ENCODE data around the gene GALNT7. TPM values are rescaled to one million over a fixed set of nuclear protein-coding genes. Genes with fewer than 3 reads are reported as not detected.

The GALNT7 gene
- total RNA-seq, 1 experiment from 2014 or later = 16.8 TPM

DNA sequence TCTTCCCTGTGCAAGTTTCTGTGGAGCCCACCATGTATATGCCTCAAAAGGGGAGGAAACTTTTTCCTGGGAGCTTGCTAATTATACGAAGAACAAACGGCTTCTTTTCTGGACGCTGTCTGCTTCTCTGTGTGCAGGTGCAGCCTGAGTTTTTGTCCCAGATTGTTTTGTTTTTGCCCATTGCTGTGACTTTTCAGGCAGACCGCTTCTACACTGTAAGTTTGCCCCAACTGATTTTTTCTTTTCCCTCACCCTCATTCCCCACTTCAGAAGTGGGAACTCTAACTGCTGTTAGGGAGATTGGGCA, 113.6 kb downstream of the GALNT7 start:
- ChIA-PET POLR2A (no interaction called here), CTCF (no interaction called here)
- intact Hi-C loops (cut with micrococcal nuclease; ENCODE audit: unreplicated experiment) = no loop called here
- peaks cover 14% of the 10 kb centered on the region for H3K9me3 ChIP-seq
- no peaks in the 10 kb centered on the region for H3K4me1 Mint-ChIP-seq (ENCODE audit: low read depth, unreplicated experiment)
- H3K4me1 ChIP-seq = no peaks in the 10 kb centered on the region
- no peaks in the 10 kb centered on the region for H3K9me3 Mint-ChIP-seq (ENCODE audit: unreplicated experiment)
- H3K4me3 Mint-ChIP-seq (ENCODE audit: unreplicated experiment) = no peak overlapping the region
- H3K36me3 ChIP-seq (ENCODE audit: control insufficient read depth, insufficient read depth, low read length) = no peaks in the 10 kb centered on the region
- TF ChIP-seq, protein P1, sequence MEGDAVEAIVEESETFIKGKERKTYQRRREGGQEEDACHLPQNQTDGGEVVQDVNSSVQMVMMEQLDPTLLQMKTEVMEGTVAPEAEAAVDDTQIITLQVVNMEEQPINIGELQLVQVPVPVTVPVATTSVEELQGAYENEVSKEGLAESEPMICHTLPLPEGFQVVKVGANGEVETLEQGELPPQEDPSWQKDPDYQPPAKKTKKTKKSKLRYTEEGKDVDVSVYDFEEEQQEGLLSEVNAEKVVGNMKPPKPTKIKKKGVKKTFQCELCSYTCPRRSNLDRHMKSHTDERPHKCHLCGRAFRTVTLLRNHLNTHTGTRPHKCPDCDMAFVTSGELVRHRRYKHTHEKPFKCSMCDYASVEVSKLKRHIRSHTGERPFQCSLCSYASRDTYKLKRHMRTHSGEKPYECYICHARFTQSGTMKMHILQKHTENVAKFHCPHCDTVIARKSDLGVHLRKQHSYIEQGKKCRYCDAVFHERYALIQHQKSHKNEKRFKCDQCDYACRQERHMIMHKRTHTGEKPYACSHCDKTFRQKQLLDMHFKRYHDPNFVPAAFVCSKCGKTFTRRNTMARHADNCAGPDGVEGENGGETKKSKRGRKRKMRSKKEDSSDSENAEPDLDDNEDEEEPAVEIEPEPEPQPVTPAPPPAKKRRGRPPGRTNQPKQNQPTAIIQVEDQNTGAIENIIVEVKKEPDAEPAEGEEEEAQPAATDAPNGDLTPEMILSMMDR (IDR thresholded peaks at IDR 0.05; ENCODE audit: insufficient read depth in 1 of 2, low read depth in 1 of 2, low read length in 1 of 2, severe bottlenecking in 1 of 2, unreplicated experiment in 1 of 2) = no peak
- no peak overlapping the region for H3K27ac Mint-ChIP-seq (ENCODE audit: unreplicated experiment)
- H3K27me3 ChIP-seq (replicated peaks; ENCODE audit: control insufficient read depth, insufficient read depth, low read length) = no peaks in the 10 kb centered on the region
- no peaks in the 10 kb centered on the region for H3K36me3 Mint-ChIP-seq (ENCODE audit: insufficient read depth, unreplicated experiment)
- H3K4me3 ChIP-seq (ENCODE audit: low read depth, low read length) = no peak overlapping the region
- H3K27me3 Mint-ChIP-seq (ENCODE audit: insufficient read depth, unreplicated experiment) = no peaks in the 10 kb centered on the region
- no peak for DNase-seq
- no TSS peak for BruUV-seq (replicated peaks)

DNA sequence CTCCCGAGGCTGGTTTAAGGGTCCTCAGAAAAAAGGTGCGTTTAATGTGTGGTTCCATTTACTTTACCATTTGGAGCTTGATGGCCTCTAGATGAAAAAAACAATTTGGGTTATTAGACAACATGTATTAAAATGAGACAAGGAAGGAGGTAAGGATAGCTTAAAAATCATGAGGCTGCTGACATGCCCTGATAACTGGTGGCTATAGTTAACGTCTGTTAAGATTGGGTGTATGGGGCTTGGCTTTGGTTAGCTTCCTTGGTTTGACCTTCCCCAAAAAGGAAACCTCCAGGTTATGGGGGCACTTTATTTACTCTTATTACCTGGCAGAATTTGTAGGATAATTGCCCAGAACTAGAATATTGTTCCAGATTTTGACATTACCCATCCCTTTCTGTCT, 114.0 kb downstream of the GALNT7 start:
- H3K4me1 ChIP-seq = no peaks in the 10 kb centered on the region
- Mint-ChIP-seq H3K27me3 (ENCODE audit: insufficient read depth, unreplicated experiment) (no peaks in the 10 kb centered on the region), H3K9me3 (ENCODE audit: unreplicated experiment) (no peaks in the 10 kb centered on the region), H3K27ac (ENCODE audit: unreplicated experiment) (no peak overlapping the region), H3K4me3 (ENCODE audit: unreplicated experiment) (no peak overlapping the region), H3K36me3 (ENCODE audit: insufficient read depth, unreplicated experiment) (no peaks in the 10 kb centered on the region), H3K4me1 (ENCODE audit: low read depth, unreplicated experiment) (no peaks in the 10 kb centered on the region)
- TF ChIP-seq, protein P1 (IDR thresholded peaks at IDR 0.05; ENCODE audit: insufficient read depth in 1 of 2, low read depth in 1 of 2, low read length in 1 of 2, severe bottlenecking in 1 of 2, unreplicated experiment in 1 of 2) = no peak
- peaks cover 14% of the 10 kb centered on the region for H3K9me3 ChIP-seq
- ChIA-PET CTCF (no interaction called here), POLR2A (no interaction called here)
- H3K36me3 ChIP-seq (ENCODE audit: control insufficient read depth, insufficient read depth, low read length) = no peaks in the 10 kb centered on the region
- BruUV-seq (replicated peaks) = no TSS peak
- no peak overlapping the region for H3K4me3 ChIP-seq (ENCODE audit: low read depth, low read length)
- DNase-seq = no peak
- no peaks in the 10 kb centered on the region for H3K27me3 ChIP-seq (replicated peaks; ENCODE audit: control insufficient read depth, insufficient read depth, low read length)
- intact Hi-C loops (cut with micrococcal nuclease; ENCODE audit: unreplicated experiment) = no loop called here

DNA sequence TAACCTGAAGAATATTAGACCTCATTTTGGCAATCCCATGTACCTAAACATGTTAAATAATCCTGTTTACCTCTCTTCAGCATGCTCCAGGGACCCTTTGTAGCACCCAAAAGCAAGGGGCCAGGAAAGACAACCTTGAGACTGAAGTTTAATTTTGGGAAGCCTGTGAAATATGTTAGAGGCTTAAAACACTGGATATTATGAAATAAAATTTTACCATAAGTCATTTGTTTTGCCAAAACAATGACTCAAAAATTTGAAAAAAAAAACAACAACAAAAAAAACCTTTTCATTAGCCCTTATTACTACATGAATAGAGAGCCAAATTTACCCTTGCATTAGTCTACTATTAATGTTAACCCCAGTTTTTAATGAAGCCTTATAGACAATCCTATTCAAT, 115.9 kb downstream of the GALNT7 start:
- no TSS peak for BruUV-seq (replicated peaks)
- H3K4me1 ChIP-seq = peaks cover 7% of the 10 kb centered on the region; the same call in 1 of the 2 replicates
- H3K9me3 ChIP-seq = peaks cover 14% of the 10 kb centered on the region
- POLR2A ChIA-PET = no interaction called here
- intact Hi-C loops (cut with micrococcal nuclease; ENCODE audit: unreplicated experiment) = no loop called here
- no peak overlapping the region for H3K4me3 Mint-ChIP-seq (ENCODE audit: unreplicated experiment)
- no peaks in the 10 kb centered on the region for H3K27me3 Mint-ChIP-seq (ENCODE audit: insufficient read depth, unreplicated experiment)
- H3K36me3 ChIP-seq (ENCODE audit: control insufficient read depth, insufficient read depth, low read length) = no peaks in the 10 kb centered on the region
- TF ChIP-seq, protein P1 (IDR thresholded peaks at IDR 0.05; ENCODE audit: insufficient read depth in 1 of 2, low read depth in 1 of 2, low read length in 1 of 2, severe bottlenecking in 1 of 2, unreplicated experiment in 1 of 2) = no peak
- no peaks in the 10 kb centered on the region for H3K9me3 Mint-ChIP-seq (ENCODE audit: unreplicated experiment)
- H3K27me3 ChIP-seq (replicated peaks; ENCODE audit: control insufficient read depth, insufficient read depth, low read length) = no peaks in the 10 kb centered on the region
- no peaks in the 10 kb centered on the region for H3K36me3 Mint-ChIP-seq (ENCODE audit: insufficient read depth, unreplicated experiment)
- peaks cover 14% of the 10 kb centered on the region for H3K4me1 Mint-ChIP-seq (ENCODE audit: low read depth, unreplicated experiment)
- DNase-seq = no peak
- H3K4me3 ChIP-seq (ENCODE audit: low read depth, low read length) = no peak overlapping the region
- H3K27ac Mint-ChIP-seq (ENCODE audit: unreplicated experiment) = no peak overlapping the region
- CTCF ChIA-PET = no interaction called here

Data from Caco-2 (cell line).